ENCODE data around the gene THAP11. TPM values are rescaled to one million over a fixed set of nuclear protein-coding genes. Genes with fewer than 3 reads are reported as not detected.
A peak's percentile ranks its signal among the peaks of the same experiment; 100 is the strongest.

The THAP11 gene
- total and polyA plus RNA-seq, 2 of the 13 experiments (the other 11 are each of a cell fraction or from before 2014, with no cell fraction given), result 44.2 to 53.4 TPM

DNA sequence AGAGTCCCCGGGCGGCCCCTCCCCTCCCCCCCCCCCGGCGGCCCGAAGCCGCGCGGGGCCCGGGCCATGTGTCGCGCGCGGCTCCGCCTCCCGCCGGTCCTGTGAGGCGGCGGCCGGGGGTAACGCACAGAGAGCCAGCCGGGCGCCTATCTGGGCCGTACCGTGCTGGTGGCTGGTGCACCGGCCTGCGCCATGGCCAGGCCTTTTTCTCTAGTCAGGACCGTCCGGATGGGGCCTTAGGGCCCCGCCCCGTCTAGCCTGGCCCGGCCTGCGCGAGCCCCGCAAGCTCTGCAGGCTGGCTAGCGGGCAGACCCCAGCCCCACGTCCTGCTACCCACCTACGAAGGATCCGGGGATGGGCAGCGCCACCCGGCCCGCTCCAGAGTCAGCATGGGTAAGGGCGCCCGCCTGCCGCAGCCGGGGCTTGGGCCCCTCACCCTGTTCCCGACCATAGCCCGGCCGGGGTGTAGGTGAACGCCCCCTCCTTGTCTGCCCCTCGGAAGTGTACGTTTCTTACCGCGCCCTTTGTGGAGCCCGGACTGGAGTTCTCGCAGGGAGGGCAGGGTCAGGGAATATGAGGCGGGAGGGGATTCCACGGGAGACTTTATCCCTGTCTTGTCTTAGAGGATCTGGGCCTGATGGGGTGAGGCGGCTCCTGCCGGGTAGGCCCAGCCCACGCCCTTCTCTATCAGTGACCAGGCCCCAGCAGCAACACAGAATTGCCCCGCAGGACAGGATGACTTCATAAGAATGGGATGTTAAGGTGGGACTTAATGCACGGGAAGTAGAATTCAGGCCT lies 5.1 kb downstream of the THAP11 start, which contains the start of gene CENPT (continued):
- TF ChIP-seq, protein P1, sequence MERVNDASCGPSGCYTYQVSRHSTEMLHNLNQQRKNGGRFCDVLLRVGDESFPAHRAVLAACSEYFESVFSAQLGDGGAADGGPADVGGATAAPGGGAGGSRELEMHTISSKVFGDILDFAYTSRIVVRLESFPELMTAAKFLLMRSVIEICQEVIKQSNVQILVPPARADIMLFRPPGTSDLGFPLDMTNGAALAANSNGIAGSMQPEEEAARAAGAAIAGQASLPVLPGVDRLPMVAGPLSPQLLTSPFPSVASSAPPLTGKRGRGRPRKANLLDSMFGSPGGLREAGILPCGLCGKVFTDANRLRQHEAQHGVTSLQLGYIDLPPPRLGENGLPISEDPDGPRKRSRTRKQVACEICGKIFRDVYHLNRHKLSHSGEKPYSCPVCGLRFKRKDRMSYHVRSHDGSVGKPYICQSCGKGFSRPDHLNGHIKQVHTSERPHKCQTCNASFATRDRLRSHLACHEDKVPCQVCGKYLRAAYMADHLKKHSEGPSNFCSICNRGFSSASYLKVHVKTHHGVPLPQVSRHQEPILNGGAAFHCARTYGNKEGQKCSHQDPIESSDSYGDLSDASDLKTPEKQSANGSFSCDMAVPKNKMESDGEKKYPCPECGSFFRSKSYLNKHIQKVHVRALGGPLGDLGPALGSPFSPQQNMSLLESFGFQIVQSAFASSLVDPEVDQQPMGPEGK (CRISPR knock-in tag; IDR thresholded peaks at IDR 0.05), result peak; percentile 31; the same call in 1 of the 2 replicates
- no peak for TF ChIP-seq THAP11 (CRISPR knock-in tag; IDR thresholded peaks at IDR 0.05)
- TF ChIP-seq, protein P2, sequence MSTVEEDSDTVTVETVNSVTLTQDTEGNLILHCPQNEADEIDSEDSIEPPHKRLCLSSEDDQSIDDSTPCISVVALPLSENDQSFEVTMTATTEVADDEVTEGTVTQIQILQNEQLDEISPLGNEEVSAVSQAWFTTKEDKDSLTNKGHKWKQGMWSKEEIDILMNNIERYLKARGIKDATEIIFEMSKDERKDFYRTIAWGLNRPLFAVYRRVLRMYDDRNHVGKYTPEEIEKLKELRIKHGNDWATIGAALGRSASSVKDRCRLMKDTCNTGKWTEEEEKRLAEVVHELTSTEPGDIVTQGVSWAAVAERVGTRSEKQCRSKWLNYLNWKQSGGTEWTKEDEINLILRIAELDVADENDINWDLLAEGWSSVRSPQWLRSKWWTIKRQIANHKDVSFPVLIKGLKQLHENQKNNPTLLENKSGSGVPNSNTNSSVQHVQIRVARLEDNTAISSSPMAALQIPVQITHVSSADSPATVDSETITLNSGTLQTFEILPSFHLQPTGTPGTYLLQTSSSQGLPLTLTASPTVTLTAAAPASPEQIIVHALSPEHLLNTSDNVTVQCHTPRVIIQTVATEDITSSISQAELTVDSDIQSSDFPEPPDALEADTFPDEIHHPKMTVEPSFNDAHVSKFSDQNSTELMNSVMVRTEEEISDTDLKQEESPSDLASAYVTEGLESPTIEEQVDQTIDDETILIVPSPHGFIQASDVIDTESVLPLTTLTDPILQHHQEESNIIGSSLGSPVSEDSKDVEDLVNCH (CRISPR knock-in tag; IDR thresholded peaks at IDR 0.05), result no peak
- TF ChIP-seq ZNF629 (CRISPR knock-in tag; conservative IDR thresholded peaks at IDR 0.05), result no peak
- peak; percentile 57; the same call in 1 of the 2 replicates for TF ChIP-seq ZNF225 (CRISPR knock-in tag; IDR thresholded peaks at IDR 0.05)
- no peak for TF ChIP-seq STAG1 (CRISPR knock-in tag; IDR thresholded peaks at IDR 0.05)
- TF ChIP-seq GTF3A (CRISPR knock-in tag; conservative IDR thresholded peaks at IDR 0.05), result no peak
- peak; percentile 28; the same call in 1 of the 2 replicates for TF ChIP-seq RBFOX2 (IDR thresholded peaks at IDR 0.05; ENCODE audit: low read depth, low read length)
- TF ChIP-seq, protein P3, sequence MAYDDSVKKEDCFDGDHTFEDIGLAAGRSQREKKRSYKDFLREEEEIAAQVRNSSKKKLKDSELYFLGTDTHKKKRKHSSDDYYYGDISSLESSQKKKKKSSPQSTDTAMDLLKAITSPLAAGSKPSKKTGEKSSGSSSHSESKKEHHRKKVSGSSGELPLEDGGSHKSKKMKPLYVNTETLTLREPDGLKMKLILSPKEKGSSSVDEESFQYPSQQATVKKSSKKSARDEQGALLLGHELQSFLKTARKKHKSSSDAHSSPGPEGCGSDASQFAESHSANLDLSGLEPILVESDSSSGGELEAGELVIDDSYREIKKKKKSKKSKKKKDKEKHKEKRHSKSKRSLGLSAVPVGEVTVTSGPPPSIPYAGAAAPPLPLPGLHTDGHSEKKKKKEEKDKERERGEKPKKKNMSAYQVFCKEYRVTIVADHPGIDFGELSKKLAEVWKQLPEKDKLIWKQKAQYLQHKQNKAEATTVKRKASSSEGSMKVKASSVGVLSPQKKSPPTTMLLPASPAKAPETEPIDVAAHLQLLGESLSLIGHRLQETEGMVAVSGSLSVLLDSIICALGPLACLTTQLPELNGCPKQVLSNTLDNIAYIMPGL (CRISPR knock-in tag; IDR thresholded peaks at IDR 0.05; ENCODE audit: borderline replicate concordance in 1 of 2, low read depth in 1 of 2), result no peak
- TF ChIP-seq, protein P4, sequence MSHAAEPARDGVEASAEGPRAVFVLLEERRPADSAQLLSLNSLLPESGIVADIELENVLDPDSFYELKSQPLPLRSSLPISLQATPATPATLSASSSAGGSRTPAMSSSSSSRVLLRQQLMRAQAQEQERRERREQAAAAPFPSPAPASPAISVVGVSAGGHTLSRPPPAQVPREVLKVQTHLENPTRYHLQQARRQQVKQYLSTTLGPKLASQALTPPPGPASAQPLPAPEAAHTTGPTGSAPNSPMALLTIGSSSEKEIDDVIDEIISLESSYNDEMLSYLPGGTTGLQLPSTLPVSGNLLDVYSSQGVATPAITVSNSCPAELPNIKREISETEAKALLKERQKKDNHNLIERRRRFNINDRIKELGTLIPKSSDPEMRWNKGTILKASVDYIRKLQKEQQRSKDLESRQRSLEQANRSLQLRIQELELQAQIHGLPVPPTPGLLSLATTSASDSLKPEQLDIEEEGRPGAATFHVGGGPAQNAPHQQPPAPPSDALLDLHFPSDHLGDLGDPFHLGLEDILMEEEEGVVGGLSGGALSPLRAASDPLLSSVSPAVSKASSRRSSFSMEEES (CRISPR knock-in tag; IDR thresholded peaks at IDR 0.05), result peak; percentile 16; the same call in 1 of the 2 replicates
- no peak for TF ChIP-seq SMARCC2 (IDR thresholded peaks at IDR 0.05)
- TF ChIP-seq ZFP82 (CRISPR knock-in tag; IDR thresholded peaks at IDR 0.05; ENCODE audit: borderline replicate concordance), result no peak
- no peak for TF ChIP-seq XRCC5 (optimal IDR thresholded peaks at IDR 0.05; ENCODE audit: low read length)
- no peak for TF ChIP-seq CCAR2 (optimal IDR thresholded peaks at IDR 0.05; ENCODE audit: low read depth, low read length)
- no peak for TF ChIP-seq CREB1 (IDR thresholded peaks at IDR 0.05)
- TF ChIP-seq CREB1 (CRISPR knock-in tag; IDR thresholded peaks at IDR 0.05), result no peak
- 0 out of 2 replicates have a peak, but pooled peaks have one; percentile 24 for TF ChIP-seq ZKSCAN5 (CRISPR knock-in tag; IDR thresholded peaks at IDR 0.05)
- peak; percentile 75 for TF ChIP-seq PTBP1 (IDR thresholded peaks at IDR 0.05; ENCODE audit: low read depth, low read length, poor library complexity, severe bottlenecking)
- no peak; the same call in 1 of the 2 replicates for TF ChIP-seq KLF12 (CRISPR knock-in tag; IDR thresholded peaks at IDR 0.05; ENCODE audit: borderline replicate concordance)
- no peak for TF ChIP-seq SP2 (CRISPR knock-in tag; IDR thresholded peaks at IDR 0.05)
- peak; percentile 9; the same call in 1 of the 2 replicates for TF ChIP-seq ZNF766 (CRISPR knock-in tag; IDR thresholded peaks at IDR 0.05; ENCODE audit: borderline replicate concordance)

Measured in HepG2 (cell line).